Measurements from ENCODE around the gene KDM4D. TPM values are rescaled to one million over a fixed set of nuclear protein-coding genes. Genes with fewer than 3 reads are reported as not detected.

Gene KDM4D
- total and polyA plus RNA-seq, 9 of the 15 experiments (the other 6 are each of a cell fraction or from before 2014, with no cell fraction given): 0.34 to 1.1 (median 0.50) TPM

DNA sequence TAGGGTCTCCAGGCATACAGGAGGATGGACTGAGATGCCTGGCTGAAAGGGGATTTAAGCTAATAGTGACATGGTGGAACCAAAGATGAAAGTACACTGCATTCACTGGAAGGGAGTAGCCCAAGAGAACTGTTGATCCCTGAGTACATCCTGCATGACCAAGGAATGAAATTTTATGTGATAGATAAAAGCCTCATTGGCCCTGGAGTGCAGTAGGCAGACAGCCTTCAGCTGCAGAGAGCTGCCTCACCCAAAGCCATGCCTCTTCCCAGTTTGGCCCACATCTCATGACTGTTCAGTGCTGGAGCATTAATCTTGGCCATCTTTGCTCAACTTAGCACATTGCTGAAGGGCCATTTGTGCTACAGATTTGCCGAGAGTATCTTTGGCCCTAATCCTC, 59.5 kb downstream of the KDM4D start:
- in situ Hi-C loops (cut with MboI) (no loop called here), intact Hi-C loops (cut with micrococcal nuclease) (no loop called here)
- no peaks in the 10 kb centered on the region for H3K27me3 ChIP-seq (ENCODE audit: control insufficient read depth in 2 of 2, insufficient read depth in 2 of 2, low read length in 2 of 2)
- DNase-seq (ENCODE audit: extremely low read depth in 1 of 4, low spot score in 3 of 4) (no peak), FAIRE-seq (no peak), ATAC-seq (no peak)
- WGBS (ENCODE audit: insufficient coverage, low coverage, missing lambda C conversion rate): 5% methylated on average over 1 of the region's 1 CpG
- no peak overlapping the region for H3K9ac ChIP-seq (ENCODE audit: insufficient read depth in 1 of 2, low read depth in 2 of 2, low read length in 2 of 2)
- no peaks in the 10 kb centered on the region for H3K9me1 ChIP-seq (ENCODE audit: control insufficient read depth, insufficient read depth, low read length)
- H2AFZ ChIP-seq (ENCODE audit: low read depth, low read length): no peak overlapping the region
- ChIA-PET CTCF (ENCODE audit: low intra/inter-chr PET ratio) (no interaction called here), POLR2A (interaction anchor here (1.7 to 1.9 kb wide), 2 partner anchors 9 to 11 kb away, joined by 4 to 6 read pairs; partner anchors contain the start of gene KDM4E)
- TF ChIP-seq DDX20 (tag; IDR thresholded peaks at IDR 0.05; ENCODE audit: low read depth) (no peak), ZNF766 (CRISPR knock-in tag; conservative IDR thresholded peaks at IDR 0.05) (no peak), USF1 (CRISPR knock-in tag; IDR thresholded peaks at IDR 0.05) (no peak), MCM3 (IDR thresholded peaks at IDR 0.05) (no peak), SMARCA5 (IDR thresholded peaks at IDR 0.05) (no peak), GTF2E2 (tag; IDR thresholded peaks at IDR 0.05) (no peak), GATAD2A (IDR thresholded peaks at IDR 0.05) (no peak), HMGN3 (IDR thresholded peaks at IDR 0.05; ENCODE audit: borderline replicate concordance, extremely low read depth, insufficient read length, low read depth, low read length) (no peak), CBFB (CRISPR knock-in tag; IDR thresholded peaks at IDR 0.05) (no peak), BHLHE40 (IDR thresholded peaks at IDR 0.05; ENCODE audit: low read length) (no peak), TEAD1 (CRISPR knock-in tag; IDR thresholded peaks at IDR 0.05) (no peak), CBFA2T2 (conservative IDR thresholded peaks at IDR 0.05) (no peak)
- TF ChIP-seq, protein P1, sequence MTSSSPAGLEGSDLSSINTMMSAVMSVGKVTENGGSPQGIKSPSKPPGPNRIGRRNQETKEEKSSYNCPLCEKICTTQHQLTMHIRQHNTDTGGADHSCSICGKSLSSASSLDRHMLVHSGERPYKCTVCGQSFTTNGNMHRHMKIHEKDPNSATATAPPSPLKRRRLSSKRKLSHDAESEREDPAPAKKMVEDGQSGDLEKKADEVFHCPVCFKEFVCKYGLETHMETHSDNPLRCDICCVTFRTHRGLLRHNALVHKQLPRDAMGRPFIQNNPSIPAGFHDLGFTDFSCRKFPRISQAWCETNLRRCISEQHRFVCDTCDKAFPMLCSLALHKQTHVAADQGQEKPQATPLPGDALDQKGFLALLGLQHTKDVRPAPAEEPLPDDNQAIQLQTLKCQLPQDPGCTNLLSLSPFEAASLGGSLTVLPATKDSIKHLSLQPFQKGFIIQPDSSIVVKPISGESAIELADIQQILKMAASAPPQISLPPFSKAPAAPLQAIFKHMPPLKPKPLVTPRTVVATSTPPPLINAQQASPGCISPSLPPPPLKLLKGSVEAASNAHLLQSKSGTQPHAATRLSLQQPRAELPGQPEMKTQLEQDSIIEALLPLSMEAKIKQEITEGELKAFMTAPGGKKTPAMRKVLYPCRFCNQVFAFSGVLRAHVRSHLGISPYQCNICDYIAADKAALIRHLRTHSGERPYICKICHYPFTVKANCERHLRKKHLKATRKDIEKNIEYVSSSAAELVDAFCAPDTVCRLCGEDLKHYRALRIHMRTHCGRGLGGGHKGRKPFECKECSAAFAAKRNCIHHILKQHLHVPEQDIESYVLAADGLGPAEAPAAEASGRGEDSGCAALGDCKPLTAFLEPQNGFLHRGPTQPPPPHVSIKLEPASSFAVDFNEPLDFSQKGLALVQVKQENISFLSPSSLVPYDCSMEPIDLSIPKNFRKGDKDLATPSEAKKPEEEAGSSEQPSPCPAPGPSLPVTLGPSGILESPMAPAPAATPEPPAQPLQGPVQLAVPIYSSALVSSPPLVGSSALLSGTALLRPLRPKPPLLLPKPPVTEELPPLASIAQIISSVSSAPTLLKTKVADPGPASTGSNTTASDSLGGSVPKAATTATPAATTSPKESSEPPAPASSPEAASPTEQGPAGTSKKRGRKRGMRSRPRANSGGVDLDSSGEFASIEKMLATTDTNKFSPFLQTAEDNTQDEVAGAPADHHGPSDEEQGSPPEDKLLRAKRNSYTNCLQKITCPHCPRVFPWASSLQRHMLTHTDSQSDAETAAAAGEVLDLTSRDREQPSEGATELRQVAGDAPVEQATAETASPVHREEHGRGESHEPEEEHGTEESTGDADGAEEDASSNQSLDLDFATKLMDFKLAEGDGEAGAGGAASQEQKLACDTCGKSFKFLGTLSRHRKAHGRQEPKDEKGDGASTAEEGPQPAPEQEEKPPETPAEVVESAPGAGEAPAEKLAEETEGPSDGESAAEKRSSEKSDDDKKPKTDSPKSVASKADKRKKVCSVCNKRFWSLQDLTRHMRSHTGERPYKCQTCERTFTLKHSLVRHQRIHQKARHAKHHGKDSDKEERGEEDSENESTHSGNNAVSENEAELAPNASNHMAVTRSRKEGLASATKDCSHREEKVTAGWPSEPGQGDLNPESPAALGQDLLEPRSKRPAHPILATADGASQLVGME (CRISPR knock-in tag; IDR thresholded peaks at IDR 0.05): no peak
- TF ChIP-seq, protein P2, sequence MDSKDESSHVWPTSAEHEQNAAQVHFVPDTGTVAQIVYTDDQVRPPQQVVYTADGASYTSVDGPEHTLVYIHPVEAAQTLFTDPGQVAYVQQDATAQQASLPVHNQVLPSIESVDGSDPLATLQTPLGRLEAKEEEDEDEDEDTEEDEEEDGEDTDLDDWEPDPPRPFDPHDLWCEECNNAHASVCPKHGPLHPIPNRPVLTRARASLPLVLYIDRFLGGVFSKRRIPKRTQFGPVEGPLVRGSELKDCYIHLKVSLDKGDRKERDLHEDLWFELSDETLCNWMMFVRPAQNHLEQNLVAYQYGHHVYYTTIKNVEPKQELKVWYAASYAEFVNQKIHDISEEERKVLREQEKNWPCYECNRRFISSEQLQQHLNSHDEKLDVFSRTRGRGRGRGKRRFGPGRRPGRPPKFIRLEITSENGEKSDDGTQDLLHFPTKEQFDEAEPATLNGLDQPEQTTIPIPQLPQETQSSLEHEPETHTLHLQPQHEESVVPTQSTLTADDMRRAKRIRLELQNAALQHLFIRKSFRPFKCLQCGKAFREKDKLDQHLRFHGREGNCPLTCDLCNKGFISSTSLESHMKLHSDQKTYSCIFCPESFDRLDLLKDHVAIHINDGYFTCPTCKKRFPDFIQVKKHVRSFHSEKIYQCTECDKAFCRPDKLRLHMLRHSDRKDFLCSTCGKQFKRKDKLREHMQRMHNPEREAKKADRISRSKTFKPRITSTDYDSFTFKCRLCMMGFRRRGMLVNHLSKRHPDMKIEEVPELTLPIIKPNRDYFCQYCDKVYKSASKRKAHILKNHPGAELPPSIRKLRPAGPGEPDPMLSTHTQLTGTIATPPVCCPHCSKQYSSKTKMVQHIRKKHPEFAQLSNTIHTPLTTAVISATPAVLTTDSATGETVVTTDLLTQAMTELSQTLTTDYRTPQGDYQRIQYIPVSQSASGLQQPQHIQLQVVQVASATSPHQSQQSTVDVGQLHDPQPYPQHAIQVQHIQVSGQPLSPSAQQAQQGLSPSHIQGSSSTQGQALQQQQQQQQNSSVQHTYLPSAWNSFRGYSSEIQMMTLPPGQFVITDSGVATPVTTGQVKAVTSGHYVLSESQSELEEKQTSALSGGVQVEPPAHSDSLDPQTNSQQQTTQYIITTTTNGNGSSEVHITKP (IDR thresholded peaks at IDR 0.05; ENCODE audit: partially characterized antibody): no peak
- no peaks in the 10 kb centered on the region for H4K20me1 ChIP-seq (replicated peaks; ENCODE audit: control insufficient read depth, insufficient read depth, low read length)
- H3K9me3 ChIP-seq (replicated peaks; ENCODE audit: control insufficient read depth, insufficient read depth, low read depth, low read length): no peaks in the 10 kb centered on the region
- H3K4me1 ChIP-seq (replicated peaks in 1 of 2; ENCODE audit: control insufficient read depth in 2 of 2, insufficient read depth in 2 of 2, low read length in 2 of 2): no peaks in the 10 kb centered on the region
- no peaks in the 10 kb centered on the region for H3K36me3 ChIP-seq (ENCODE audit: control insufficient read depth, insufficient read depth, low read length)
- no peak overlapping the region for H3K4me3 ChIP-seq
- no peak overlapping the region for H3K27ac ChIP-seq (ENCODE audit: extremely low read depth, low read depth, low read length)
- no peaks in the 10 kb centered on the region for H3K79me2 ChIP-seq (ENCODE audit: control insufficient read depth, insufficient read depth, low read length)
- no TSS peak for BruUV-seq (replicated peaks)
- H3K4me2 ChIP-seq (ENCODE audit: insufficient read depth, low read length): no peak overlapping the region

All from K562 (cell line).